Prostate gland (tissue), 2 donors: ENCODE data around the gene PRR5L. TPM values are rescaled to one million over a fixed set of nuclear protein-coding genes. Genes with fewer than 3 reads are reported as not detected.

Source experiments
- DNase-seq: peaks from one replicate; pipeline ENCODE4 v3.0.0-alpha.2; 2019; ENCODE audit warnings: low spot score
- H3K27ac ChIP-seq, 2 donors: fragments of 200-600 bp; sonication (generic); 2 replicates each; pipeline ENCODE4 v1.5.1; 2017 to 2019
- H3K27me3 ChIP-seq: fragments of 200-600 bp; sonication (generic); replicated peaks from 2 replicates; pipeline ENCODE4 v1.5.1; 2019; ENCODE audit not compliant: insufficient read depth
- H3K36me3 ChIP-seq, 2 donors: fragments of 200-600 bp; sonication (generic); 1 replicate in 1 of 2; 2 replicates in 1 of 2; pipeline versions ENCODE4 v1.5.1 to v1.8.1; 2017 to 2019
- H3K4me1 ChIP-seq: fragments of 200-600 bp; sonication (generic); replicated peaks from 2 replicates; pipeline ENCODE4 v1.5.1; 2019
- H3K4me3 ChIP-seq, 2 donors: fragments of 200-600 bp; sonication (generic); 2 replicates each; pipeline ENCODE4 v1.5.1; 2017 to 2019
- H3K9me3 ChIP-seq: fragments of 200-600 bp; sonication (generic); 2 replicates; pipeline ENCODE4 v1.5.1; 2017
- CTCF ChIP-seq, 4 experiments: fragments of 200-600 bp in 2 of 4; fragments of 450-650 bp in 2 of 4; sonication (generic) in 2 of 4; IDR thresholded peaks; 1 replicate in 3 of 4; 2 replicates in 1 of 4; pipeline ENCODE4 v1.5.1; 2016 to 2019; ENCODE audit warnings: antibody characterized with exemption in 4 of 4, mild to moderate bottlenecking in 2 of 4, moderate library complexity in 2 of 4
- POLR2A ChIP-seq: fragments of 450-650 bp; IDR thresholded peaks from one replicate; pipeline ENCODE4 v1.6.1; 2016; ENCODE audit warnings: antibody characterized with exemption, mild to moderate bottlenecking
- POLR2AphosphoS5 ChIP-seq: sonication (generic); formaldehyde crosslinking; IDR thresholded peaks from one replicate; pipeline ENCODE4 v1.6.1; 2017; ENCODE audit warnings: antibody characterized with exemption
- WGBS: methylation state at CpG from one replicate; pipeline ENCODE4 v1.1.5; 2018; 5-methylcytosine and 5-hydroxymethylcytosine counted together
- intact Hi-C: fragments of 100-400 bp; cut with DNase I; formaldehyde crosslinking; loops from one replicate; pipeline ENCODE4 v1.14.2; 2022
- total RNA-seq, 2 donors: library from RNA; depleted of rRNA; stranded (reverse); fragments of >200 nt; gene quantifications; one replicate each; pipeline ENCODE4 v1.1.0, GENCODE V29; 2016

The PRR5L gene
- total RNA-seq, 2 donors from 2014 or later: 4.0 to 10.1 TPM

GRCh38 chr11:36499315-36499714 lies 203.2 kb downstream of the PRR5L start:
- no peak for TF ChIP-seq POLR2A
- no peak for TF ChIP-seq POLR2AphosphoS5
- TF ChIP-seq CTCF (IDR thresholded peaks at IDR 0.05): no peak
- 92% methylated on average over 4 of the region's 4 CpGs for WGBS
- intact Hi-C loops: no loop called here
- H3K36me3 ChIP-seq: peaks cover 0 to 3% of the 10 kb centered on the region in 2 donors
- H3K4me3 ChIP-seq: no peak overlapping the region
- no peak for DNase-seq
- no peaks in the 10 kb centered on the region for H3K4me1 ChIP-seq
- H3K9me3 ChIP-seq: no peaks in the 10 kb centered on the region
- no peaks in the 10 kb centered on the region for H3K27me3 ChIP-seq
- H3K27ac ChIP-seq: no peak overlapping the region

DNA sequence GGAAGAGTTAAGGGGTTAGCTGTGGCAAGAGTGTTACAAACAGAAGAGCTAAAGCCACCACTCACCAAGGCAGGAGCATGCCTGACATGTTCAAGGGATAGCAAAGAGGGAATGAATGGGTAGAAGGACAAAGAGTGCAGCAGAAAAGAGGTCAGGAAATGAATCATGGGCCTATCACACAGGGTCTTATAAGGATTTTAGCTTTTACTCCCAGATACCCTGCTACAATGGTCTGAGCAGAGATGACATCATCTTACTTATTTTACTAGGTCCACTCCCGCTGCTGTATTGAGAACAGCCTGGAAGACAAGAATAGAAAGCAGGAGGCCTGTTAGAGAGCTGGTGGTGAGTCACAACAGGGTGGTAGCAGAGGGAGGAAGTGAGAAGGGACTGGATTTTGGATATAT lies 204.2 kb downstream of the PRR5L start:
- no peak overlapping the region for H3K4me3 ChIP-seq
- no peak overlapping the region for H3K27ac ChIP-seq
- no peaks in the 10 kb centered on the region for H3K4me1 ChIP-seq
- H3K9me3 ChIP-seq: no peaks in the 10 kb centered on the region
- no peak for DNase-seq
- WGBS: 58% methylated on average over 1 of the region's 1 CpG
- H3K36me3 ChIP-seq: peaks cover 0 to 3% of the 10 kb centered on the region in 2 donors
- H3K27me3 ChIP-seq: no peaks in the 10 kb centered on the region
- intact Hi-C loops: no loop called here
- TF ChIP-seq CTCF (IDR thresholded peaks at IDR 0.05) (no peak), POLR2A (no peak), POLR2AphosphoS5 (no peak)

DNA sequence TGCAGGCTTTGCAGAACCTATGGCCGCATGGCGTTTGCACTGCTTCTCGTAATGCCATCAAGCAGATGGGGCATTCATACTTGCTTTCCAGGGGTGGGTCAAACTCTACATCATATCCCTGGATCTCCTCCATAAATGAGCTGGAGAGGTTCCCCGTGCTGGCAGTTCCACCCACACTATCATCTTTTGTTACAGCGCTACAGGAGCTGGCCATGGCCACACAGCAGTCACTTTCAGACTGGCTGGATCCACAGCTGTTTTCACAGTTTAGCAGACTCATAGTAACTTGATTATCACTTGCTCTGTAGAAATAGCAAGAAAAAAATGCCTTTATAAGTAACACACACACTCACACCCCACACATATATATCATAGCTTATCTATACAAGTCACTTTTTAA lies 205.1 kb downstream of the PRR5L start:
- WGBS: 81% methylated on average over 5 of the region's 5 CpGs
- H3K27ac ChIP-seq: no peak overlapping the region
- no peaks in the 10 kb centered on the region for H3K4me1 ChIP-seq
- no peak overlapping the region for H3K4me3 ChIP-seq
- no peak for TF ChIP-seq POLR2A
- intact Hi-C loops: no loop called here
- no peaks in the 10 kb centered on the region for H3K9me3 ChIP-seq
- no peaks in the 10 kb centered on the region for H3K36me3 ChIP-seq
- H3K27me3 ChIP-seq: no peaks in the 10 kb centered on the region
- DNase-seq: no peak

DNA sequence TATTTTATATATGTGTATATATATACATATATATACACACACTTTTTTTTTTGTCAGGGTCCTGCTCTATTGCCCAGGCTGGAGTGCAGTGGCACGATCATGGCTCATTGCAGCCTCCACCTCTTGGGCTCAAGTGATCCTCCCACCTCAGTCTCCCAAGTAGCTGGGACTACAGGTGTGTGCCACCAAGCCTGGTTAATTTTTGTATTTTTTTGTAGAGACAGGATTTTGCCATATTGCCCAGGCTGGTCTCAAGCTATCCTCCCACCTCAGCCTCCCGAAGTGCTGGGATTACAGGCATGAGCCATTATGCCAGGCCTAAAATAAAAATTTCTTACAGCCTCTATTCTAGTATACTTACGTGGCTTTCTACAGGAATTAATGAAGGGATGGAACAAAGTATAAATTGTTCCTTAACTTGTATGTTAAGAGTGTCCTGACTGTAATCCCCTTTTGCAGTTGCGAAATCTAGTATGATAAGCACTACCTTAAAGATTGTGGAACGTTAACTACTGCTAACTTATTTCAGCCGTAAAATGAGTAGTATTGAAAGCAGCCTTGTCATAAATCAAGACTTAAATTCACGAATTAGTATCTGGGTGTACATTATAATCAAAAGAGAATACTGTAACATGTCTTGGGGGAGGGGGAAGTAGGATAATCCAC lies 211.9 kb downstream of the PRR5L start:
- no peak overlapping the region for H3K4me3 ChIP-seq
- no peak overlapping the region for H3K27ac ChIP-seq
- no peaks in the 10 kb centered on the region for H3K4me1 ChIP-seq
- H3K27me3 ChIP-seq: no peaks in the 10 kb centered on the region
- WGBS: 62% methylated on average over 7 of the region's 7 CpGs
- TF ChIP-seq POLR2AphosphoS5 (no peak), POLR2A (no peak), CTCF (IDR thresholded peaks at IDR 0.05) (no peak)
- intact Hi-C loops: no loop called here
- no peaks in the 10 kb centered on the region for H3K36me3 ChIP-seq
- DNase-seq: no peak
- no peaks in the 10 kb centered on the region for H3K9me3 ChIP-seq

GRCh38 chr11:36508743-36509142 lies 212.7 kb downstream of the PRR5L start:
- intact Hi-C loops: no loop called here
- H3K27ac ChIP-seq: peak overlapping the region; percentile 83 to 87
- H3K9me3 ChIP-seq: no peaks in the 10 kb centered on the region
- H3K4me1 ChIP-seq: no peaks in the 10 kb centered on the region
- H3K36me3 ChIP-seq: no peaks in the 10 kb centered on the region
- H3K4me3 ChIP-seq: peak overlapping the region; percentile 62 to 80
- H3K27me3 ChIP-seq: no peaks in the 10 kb centered on the region
- DNase-seq: no peak
- WGBS: 8% methylated on average over 3 of the region's 3 CpGs
- TF ChIP-seq CTCF (IDR thresholded peaks at IDR 0.05) (no peak), POLR2A (no peak), POLR2AphosphoS5 (no peak)
